Measurements from ENCODE around the gene CCDC102A. TPM values are rescaled to one million over a fixed set of nuclear protein-coding genes. Genes with fewer than 3 reads are reported as not detected.

Gene CCDC102A
- total RNA-seq, 4 donors from 2014 or later, result 17.4 to 30.4 (median 24.5) TPM

DNA sequence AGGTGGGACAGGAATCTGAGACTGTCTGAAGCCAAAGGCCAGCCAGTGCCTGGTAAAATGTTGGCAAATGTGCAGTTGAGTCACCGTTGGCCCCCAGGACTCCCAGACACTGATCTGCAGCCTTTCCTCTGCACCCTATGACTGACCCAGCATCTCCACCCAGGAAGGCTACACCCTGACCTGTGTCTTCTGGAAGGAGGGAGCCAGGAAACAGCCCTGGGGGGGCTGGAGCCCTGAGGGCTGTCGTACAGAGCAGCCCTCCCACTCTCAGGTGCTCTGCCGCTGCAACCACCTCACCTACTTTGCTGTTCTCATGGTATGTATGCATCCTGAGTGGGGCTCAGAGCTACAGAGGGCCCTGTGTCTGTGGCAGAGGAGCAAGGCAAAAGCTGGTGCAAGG is 30.1 kb upstream of the CCDC102A start:
- TF ChIP-seq, protein P1, sequence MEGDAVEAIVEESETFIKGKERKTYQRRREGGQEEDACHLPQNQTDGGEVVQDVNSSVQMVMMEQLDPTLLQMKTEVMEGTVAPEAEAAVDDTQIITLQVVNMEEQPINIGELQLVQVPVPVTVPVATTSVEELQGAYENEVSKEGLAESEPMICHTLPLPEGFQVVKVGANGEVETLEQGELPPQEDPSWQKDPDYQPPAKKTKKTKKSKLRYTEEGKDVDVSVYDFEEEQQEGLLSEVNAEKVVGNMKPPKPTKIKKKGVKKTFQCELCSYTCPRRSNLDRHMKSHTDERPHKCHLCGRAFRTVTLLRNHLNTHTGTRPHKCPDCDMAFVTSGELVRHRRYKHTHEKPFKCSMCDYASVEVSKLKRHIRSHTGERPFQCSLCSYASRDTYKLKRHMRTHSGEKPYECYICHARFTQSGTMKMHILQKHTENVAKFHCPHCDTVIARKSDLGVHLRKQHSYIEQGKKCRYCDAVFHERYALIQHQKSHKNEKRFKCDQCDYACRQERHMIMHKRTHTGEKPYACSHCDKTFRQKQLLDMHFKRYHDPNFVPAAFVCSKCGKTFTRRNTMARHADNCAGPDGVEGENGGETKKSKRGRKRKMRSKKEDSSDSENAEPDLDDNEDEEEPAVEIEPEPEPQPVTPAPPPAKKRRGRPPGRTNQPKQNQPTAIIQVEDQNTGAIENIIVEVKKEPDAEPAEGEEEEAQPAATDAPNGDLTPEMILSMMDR (IDR thresholded peaks at IDR 0.05), result no peak
- TF ChIP-seq POLR2A (IDR thresholded peaks at IDR 0.05), result no peak
- TF ChIP-seq EP300 (IDR thresholded peaks at IDR 0.05), result no peak
- peaks cover 0 to 9% (median 1%) of the 10 kb centered on the region in 4 donors for H3K9me3 ChIP-seq
- H3K27me3 ChIP-seq, result peaks cover 0 to 30% of the 10 kb centered on the region in 2 donors
- WGBS, 2 donors, result 80 to 86% methylated on average over 3 of the region's 3 CpGs
- H3K4me3 ChIP-seq, result no peak overlapping the region
- no peak for DNase-seq (ENCODE audit: low spot score in 2 of 2)
- no peak overlapping the region for H3K27ac ChIP-seq
- no peaks in the 10 kb centered on the region for H3K36me3 ChIP-seq
- H3K4me1 ChIP-seq, result no peaks in the 10 kb centered on the region

- TF ChIP-seq, protein P1 (IDR thresholded peaks at IDR 0.05), result no peak
- no peak for TF ChIP-seq POLR2A (IDR thresholded peaks at IDR 0.05)
- no peak for TF ChIP-seq EP300 (IDR thresholded peaks at IDR 0.05)
- Histone ChIP-seq H3K9me3 (peaks cover 0 to 19% (median 6%) of the 10 kb centered on the region in 4 donors), H3K4me3 (no peak overlapping the region), H3K27me3 (peaks cover 0 to 32% of the 10 kb centered on the region in 2 donors), H3K4me1 (no peaks in the 10 kb centered on the region), H3K27ac (no peak overlapping the region), H3K36me3 (no peaks in the 10 kb centered on the region)
- no peak for DNase-seq (ENCODE audit: low spot score in 2 of 2)
- WGBS, 2 donors, result 60 to 76% methylated on average over 2 to 3 of the region's 3 CpGs
Measured at GRCh38 chr16:57565461-57565860, 29.1 kb upstream of the CCDC102A start.

GRCh38 chr16:57564571-57565270 is 28.4 kb upstream of the CCDC102A start:
- TF ChIP-seq EP300 (IDR thresholded peaks at IDR 0.05) (no peak), POLR2A (IDR thresholded peaks at IDR 0.05) (no peak)
- TF ChIP-seq, protein P1 (IDR thresholded peaks at IDR 0.05), result no peak
- Histone ChIP-seq H3K9me3 (peaks cover 0 to 26% (median 6%) of the 10 kb centered on the region in 4 donors), H3K27ac (no peak overlapping the region), H3K36me3 (no peaks in the 10 kb centered on the region), H3K4me1 (no peaks in the 10 kb centered on the region), H3K27me3 (peaks cover 0 to 29% of the 10 kb centered on the region in 2 donors), H3K4me3 (no peak overlapping the region)
- WGBS, 2 donors, result 53 to 65% methylated on average over 10 of the region's 10 CpGs
- DNase-seq (ENCODE audit: low spot score in 2 of 2), result no peak

DNA sequence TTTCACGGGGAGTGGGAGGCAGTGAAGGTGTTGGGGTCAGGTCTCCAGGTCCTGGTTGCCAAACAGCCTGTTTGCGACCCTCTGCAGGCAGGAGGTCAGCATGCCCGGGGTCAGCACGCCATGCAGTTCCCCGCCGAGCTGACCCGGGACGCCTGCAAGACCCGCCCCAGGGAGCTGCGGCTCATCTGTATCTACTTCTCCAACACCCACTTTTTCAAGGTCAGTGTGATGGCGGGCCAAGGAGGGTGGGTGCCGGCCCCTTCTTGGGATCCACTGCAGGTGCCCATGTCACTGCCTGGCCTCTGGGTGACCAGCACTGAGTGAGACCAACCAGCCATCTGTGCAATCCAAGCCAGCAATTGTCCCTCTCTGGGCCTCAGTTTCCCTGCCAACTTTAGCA is 27.4 kb upstream of the CCDC102A start:
- Histone ChIP-seq H3K4me1 (no peaks in the 10 kb centered on the region), H3K4me3 (no peak overlapping the region), H3K27me3 (peaks cover 0 to 29% of the 10 kb centered on the region in 2 donors), H3K9me3 (peaks cover 0 to 27% (median 6%) of the 10 kb centered on the region in 4 donors), H3K36me3 (no peaks in the 10 kb centered on the region), H3K27ac (no peak overlapping the region)
- no peak for DNase-seq (ENCODE audit: low spot score in 2 of 2)
- TF ChIP-seq POLR2A (IDR thresholded peaks at IDR 0.05), result no peak
- TF ChIP-seq EP300 (IDR thresholded peaks at IDR 0.05), result no peak
- TF ChIP-seq, protein P1 (IDR thresholded peaks at IDR 0.05), result no peak
- 56 to 65% methylated on average over 12 of the region's 12 CpGs for WGBS, 2 donors

GRCh38 chr16:57563487-57563750 is 27.0 kb upstream of the CCDC102A start:
- peaks cover 0 to 29% of the 10 kb centered on the region in 2 donors for H3K27me3 ChIP-seq
- WGBS, 2 donors, result 49 to 58% methylated on average over 3 of the region's 3 CpGs
- H3K36me3 ChIP-seq, result no peaks in the 10 kb centered on the region
- no peak for DNase-seq (ENCODE audit: low spot score in 2 of 2)
- H3K4me3 ChIP-seq, result no peak overlapping the region
- peaks cover 0 to 27% (median 6%) of the 10 kb centered on the region in 4 donors for H3K9me3 ChIP-seq
- TF ChIP-seq POLR2A (IDR thresholded peaks at IDR 0.05), result no peak
- TF ChIP-seq, protein P1 (IDR thresholded peaks at IDR 0.05), result no peak
- TF ChIP-seq EP300 (IDR thresholded peaks at IDR 0.05), result no peak
- H3K4me1 ChIP-seq, result no peaks in the 10 kb centered on the region
- H3K27ac ChIP-seq, result no peak overlapping the region

Data from tibial nerve (tissue), 4 donors.